Ovary (tissue), 9 donors: ENCODE measurements around the gene TSG101. TPM values are rescaled to one million over a fixed set of nuclear protein-coding genes. Genes with fewer than 3 reads are reported as not detected.

Source experiments
- DNase-seq, 5 donors: peaks; one replicate each; pipeline ENCODE4 v3.0.0-alpha.2; 2019 to 2020
- H3K27ac ChIP-seq, 2 donors: fragments of 200-600 bp; one replicate each; pipeline versions ENCODE4 v1.5.1 to v1.8.0; 2019 to 2022
- H3K27me3 ChIP-seq: fragments of 200-600 bp; one replicate; pipeline ENCODE4 v1.8.0; 2022
- H3K36me3 ChIP-seq: fragments of 200-600 bp; sonication (generic); one replicate; pipeline ENCODE4 v1.5.1; 2019
- H3K4me1 ChIP-seq: one replicate; pipeline ENCODE4 v1.8.1; 2013; ENCODE audit warnings: mild to moderate bottlenecking, moderate library complexity; ENCODE audit not compliant: insufficient read depth
- H3K4me3 ChIP-seq: fragments of 200-600 bp; sonication (generic); one replicate; pipeline ENCODE4 v1.5.1; 2017
- H3K9me3 ChIP-seq, 2 donors: fragments of 200-600 bp in 1 of 2; sonication (generic) in 1 of 2; one replicate each; pipeline versions ENCODE4 v1.5.1 to v1.8.1; 2013 to 2019; ENCODE audit warnings: mild to moderate bottlenecking in 1 of 2, moderate library complexity in 1 of 2
- EP300 ChIP-seq: sonication (generic); formaldehyde crosslinking; IDR thresholded peaks from one replicate; pipeline ENCODE4 v1.6.1; 2017; ENCODE audit warnings: antibody characterized with exemption
- POLR2A ChIP-seq: fragments of 450-650 bp; IDR thresholded peaks from one replicate; pipeline ENCODE4 v1.6.1; 2017; ENCODE audit warnings: antibody characterized with exemption, mild to moderate bottlenecking, moderate library complexity
- WGBS, 3 donors: extraction: QIAGEN DNeasy Blood & Tissue Kit in 1 of 3; methylation state at CpG; one replicate each; pipeline versions ENCODE4 v1.1.5 to v1.1.7; 2013 to 2017; 5-methylcytosine and 5-hydroxymethylcytosine counted together
- intact Hi-C, 4 donors: fragments of 100-400 bp; cut with DNase I; formaldehyde crosslinking; loops; one replicate each; pipeline versions ENCODE4 v1.11.0 to v1.15.1; 2022 to 2023
- polyA plus RNA-seq, 2 donors: library from polyadenylated mRNA; stranded (reverse); fragments of 200-250 nt in 1 of 2; fragments of 350-450 nt in 1 of 2; fragmentation: Illumina TruSeq in 1 of 2; extraction: RNeasy Lipid Tissue Mini Kit (QIAGEN cat#74804) in 1 of 2; gene quantifications; one replicate each; pipeline ENCODE4 v1.2.3, GENCODE V29; 2013 to 2014
- total RNA-seq, 7 donors: library from RNA; depleted of rRNA in 2 of 7; stranded (reverse); fragments of >200 nt in 2 of 7; fragmentation: NEBNext Ultra II Directional in 3 of 7; extraction: Animal tissue kit (Norgen Biotek cat#: 25700) in 3 of 7; gene quantifications; one replicate each; pipeline versions ENCODE4 v1.1.0 to v1.2.4, GENCODE V29; 2016 to 2023
- TF ChIP-seq, protein P1 (sequence below), 3 donors: fragments of 450-650 bp in 2 of 3; fragments of 200-600 bp in 1 of 3; IDR thresholded peaks; one replicate each; pipeline versions ENCODE4 v1.5.1 to v1.8.0; 2016 to 2022; ENCODE audit warnings: antibody characterized with exemption in 3 of 3, mild to moderate bottlenecking in 1 of 3
- donor health status: DM: no; HTN: no; CAD: no; lungs with moderate emphysema.
- donor health status: DM: no; HTN: no; CAD: no.
- donor health status: Bipolar disorder and iron deficiency.
- donor health status: DM: yes; HTN: yes; CAD: no.
- donor health status: DM: no; HTN: no; CAD: no.
- donor health status: DM: yes; HTN: yes; CAD: no.

TSG101 gene
- total and polyA plus RNA-seq, 9 donors: 36.2 to 129 (median 46.3) TPM

GRCh38 chr11:18490736-18491485 is 35.8 kb downstream of the TSG101 start:
- TF ChIP-seq, protein P1, sequence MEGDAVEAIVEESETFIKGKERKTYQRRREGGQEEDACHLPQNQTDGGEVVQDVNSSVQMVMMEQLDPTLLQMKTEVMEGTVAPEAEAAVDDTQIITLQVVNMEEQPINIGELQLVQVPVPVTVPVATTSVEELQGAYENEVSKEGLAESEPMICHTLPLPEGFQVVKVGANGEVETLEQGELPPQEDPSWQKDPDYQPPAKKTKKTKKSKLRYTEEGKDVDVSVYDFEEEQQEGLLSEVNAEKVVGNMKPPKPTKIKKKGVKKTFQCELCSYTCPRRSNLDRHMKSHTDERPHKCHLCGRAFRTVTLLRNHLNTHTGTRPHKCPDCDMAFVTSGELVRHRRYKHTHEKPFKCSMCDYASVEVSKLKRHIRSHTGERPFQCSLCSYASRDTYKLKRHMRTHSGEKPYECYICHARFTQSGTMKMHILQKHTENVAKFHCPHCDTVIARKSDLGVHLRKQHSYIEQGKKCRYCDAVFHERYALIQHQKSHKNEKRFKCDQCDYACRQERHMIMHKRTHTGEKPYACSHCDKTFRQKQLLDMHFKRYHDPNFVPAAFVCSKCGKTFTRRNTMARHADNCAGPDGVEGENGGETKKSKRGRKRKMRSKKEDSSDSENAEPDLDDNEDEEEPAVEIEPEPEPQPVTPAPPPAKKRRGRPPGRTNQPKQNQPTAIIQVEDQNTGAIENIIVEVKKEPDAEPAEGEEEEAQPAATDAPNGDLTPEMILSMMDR (IDR thresholded peaks at IDR 0.05): no peak
- no peak for TF ChIP-seq EP300
- TF ChIP-seq POLR2A: no peak
- no peak overlapping the region for H3K4me3 ChIP-seq
- intact Hi-C loops: no loop called here
- no peak for DNase-seq
- H3K27ac ChIP-seq: no peak overlapping the region
- H3K4me1 ChIP-seq: no peaks in the 10 kb centered on the region
- WGBS, 3 donors: 86 to 87% (median 86%) methylated on average over 15 of the region's 15 CpGs
- no peaks in the 10 kb centered on the region for H3K36me3 ChIP-seq
- no peaks in the 10 kb centered on the region for H3K27me3 ChIP-seq
- no peaks in the 10 kb centered on the region for H3K9me3 ChIP-seq

DNA sequence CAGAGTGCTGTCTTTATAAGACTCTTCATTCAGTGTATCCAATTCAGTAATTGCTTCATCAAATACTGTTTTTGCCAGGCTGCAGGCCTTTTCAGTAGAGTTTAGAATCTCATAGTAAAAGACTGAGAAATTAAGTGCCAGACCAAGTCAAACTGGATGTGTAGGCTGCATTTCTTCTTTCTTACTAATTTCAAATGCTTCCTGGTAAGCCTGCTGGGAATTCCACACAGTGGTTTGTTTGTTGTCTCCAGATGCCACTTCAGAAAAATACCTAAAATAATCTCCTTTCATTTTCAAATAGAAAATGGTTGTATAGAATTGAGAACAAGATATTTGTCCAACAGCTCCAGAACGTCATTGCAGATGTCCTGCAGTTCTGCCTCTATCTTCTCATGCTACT is 36.4 kb downstream of the TSG101 start:
- intact Hi-C loops: no loop called here
- DNase-seq: no peak
- no peaks in the 10 kb centered on the region for H3K4me1 ChIP-seq
- no peak overlapping the region for H3K4me3 ChIP-seq
- 65 to 82% (median 77%) methylated on average over 1 of the region's 1 CpG for WGBS, 3 donors
- H3K27ac ChIP-seq: no peak overlapping the region
- H3K9me3 ChIP-seq: no peaks in the 10 kb centered on the region
- no peaks in the 10 kb centered on the region for H3K36me3 ChIP-seq
- TF ChIP-seq, protein P1 (IDR thresholded peaks at IDR 0.05): no peak
- TF ChIP-seq POLR2A: no peak
- no peak for TF ChIP-seq EP300
- H3K27me3 ChIP-seq: no peaks in the 10 kb centered on the region

DNA sequence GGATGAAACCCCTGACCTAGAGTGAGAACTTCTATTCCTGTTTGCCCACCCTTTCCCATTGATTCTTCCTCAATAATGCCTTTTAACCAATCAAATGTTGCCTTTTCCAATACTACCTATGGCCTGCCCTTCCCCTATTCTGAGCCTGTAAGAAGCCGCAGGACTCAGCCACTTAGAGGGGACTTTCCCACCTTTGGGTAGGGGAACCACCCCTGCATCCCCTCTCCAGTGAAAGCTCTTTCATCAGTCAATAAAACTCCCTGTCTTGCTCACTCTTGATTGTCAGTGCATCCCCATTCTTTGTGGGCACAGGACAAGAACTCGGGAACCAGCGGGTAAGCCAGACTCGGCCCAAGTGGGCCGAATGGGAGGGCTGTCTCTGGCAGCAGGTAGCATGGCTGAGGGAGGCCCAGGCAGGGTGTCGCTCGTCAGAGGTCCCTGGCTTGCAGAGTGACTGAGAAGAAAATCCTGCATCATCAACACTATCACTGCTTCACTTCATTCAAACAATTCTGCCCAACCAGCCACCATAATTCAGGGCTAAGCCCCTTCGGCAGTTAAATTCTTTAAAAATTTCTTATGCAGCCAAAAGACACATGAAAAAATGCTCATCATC is 40.7 kb downstream of the TSG101 start:
- no peak for DNase-seq
- WGBS, 3 donors: 95 to 97% (median 95%) methylated on average over 8 of the region's 8 CpGs
- no peak overlapping the region for H3K4me3 ChIP-seq
- intact Hi-C loops: no loop called here
- H3K9me3 ChIP-seq: no peaks in the 10 kb centered on the region
- no peak for TF ChIP-seq POLR2A
- TF ChIP-seq, protein P1 (IDR thresholded peaks at IDR 0.05): no peak
- no peak for TF ChIP-seq EP300
- no peaks in the 10 kb centered on the region for H3K36me3 ChIP-seq
- no peaks in the 10 kb centered on the region for H3K4me1 ChIP-seq
- H3K27ac ChIP-seq: no peak overlapping the region
- no peaks in the 10 kb centered on the region for H3K27me3 ChIP-seq

DNA sequence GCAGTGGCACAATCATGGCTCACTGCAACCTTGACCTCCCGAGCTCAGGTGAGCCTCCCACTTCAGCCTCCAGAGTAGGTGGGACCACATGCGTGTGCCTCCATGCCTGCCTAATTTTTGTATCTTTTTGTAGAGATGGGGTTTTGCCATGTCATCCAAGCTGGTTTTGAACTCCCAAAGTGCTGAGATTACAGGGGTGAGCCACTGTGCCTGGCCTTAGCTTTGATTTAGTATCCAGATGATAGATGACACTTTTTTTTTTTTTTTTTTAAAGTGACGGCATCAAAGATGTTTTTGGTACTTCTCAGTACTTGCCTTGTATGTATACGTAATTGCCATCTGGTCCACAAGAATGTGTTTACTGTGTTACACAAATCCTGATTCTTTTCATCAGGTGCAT is 47.7 kb downstream of the TSG101 start:
- H3K36me3 ChIP-seq: no peaks in the 10 kb centered on the region
- H3K4me3 ChIP-seq: no peak overlapping the region
- TF ChIP-seq EP300 (no peak), POLR2A (no peak)
- TF ChIP-seq, protein P1 (IDR thresholded peaks at IDR 0.05): no peak
- DNase-seq: no peak
- H3K27me3 ChIP-seq: no peaks in the 10 kb centered on the region
- WGBS, 3 donors: 93 to 97% (median 95%) methylated on average over 4 of the region's 4 CpGs
- no peak overlapping the region for H3K27ac ChIP-seq
- intact Hi-C loops: no loop called here
- no peaks in the 10 kb centered on the region for H3K9me3 ChIP-seq
- H3K4me1 ChIP-seq: no peaks in the 10 kb centered on the region
